Renal cortical epithelial cell (primary cell): ENCODE results near the gene GIPC1. TPM values are rescaled to one million over a fixed set of nuclear protein-coding genes. Genes with fewer than 3 reads are reported as not detected.
A peak's percentile ranks its signal among the peaks of the same experiment; 100 is the strongest.

Source experiments
- DNase-seq: peaks from one replicate; pipeline ENCODE4 v3.0.0-alpha.2; 2011; ENCODE audit warnings: low read depth
- total RNA-seq: library from RNA; depleted of rRNA; stranded (reverse); fragments of >200 nt; gene quantifications from 2 replicates; pipeline ENCODE4 v1.2.3, GENCODE V29; 2014

Gene GIPC1
- total RNA-seq, 1 donor from 2014 or later: 180 TPM

DNA sequence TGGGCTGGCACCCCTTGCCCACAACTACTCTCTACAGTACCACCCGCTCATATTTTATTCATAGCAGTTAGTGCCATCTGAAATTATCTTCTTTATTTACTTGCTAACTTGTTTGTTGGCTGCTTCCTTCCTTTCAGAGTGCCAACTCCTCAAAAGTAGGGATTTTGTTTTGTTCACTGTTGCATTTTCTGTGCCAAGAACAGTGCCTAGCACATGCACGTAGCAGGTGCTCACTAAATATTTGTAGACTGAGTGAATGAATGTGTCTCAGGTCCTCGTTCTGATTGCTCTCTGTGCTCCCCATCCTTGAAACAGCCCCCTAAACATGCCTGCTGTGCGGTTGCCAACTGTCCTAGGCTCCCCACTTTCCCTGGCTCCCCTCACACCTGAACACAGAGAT is 1.5 kb downstream of the GIPC1 start:
- DNase-seq: no peak

DNA sequence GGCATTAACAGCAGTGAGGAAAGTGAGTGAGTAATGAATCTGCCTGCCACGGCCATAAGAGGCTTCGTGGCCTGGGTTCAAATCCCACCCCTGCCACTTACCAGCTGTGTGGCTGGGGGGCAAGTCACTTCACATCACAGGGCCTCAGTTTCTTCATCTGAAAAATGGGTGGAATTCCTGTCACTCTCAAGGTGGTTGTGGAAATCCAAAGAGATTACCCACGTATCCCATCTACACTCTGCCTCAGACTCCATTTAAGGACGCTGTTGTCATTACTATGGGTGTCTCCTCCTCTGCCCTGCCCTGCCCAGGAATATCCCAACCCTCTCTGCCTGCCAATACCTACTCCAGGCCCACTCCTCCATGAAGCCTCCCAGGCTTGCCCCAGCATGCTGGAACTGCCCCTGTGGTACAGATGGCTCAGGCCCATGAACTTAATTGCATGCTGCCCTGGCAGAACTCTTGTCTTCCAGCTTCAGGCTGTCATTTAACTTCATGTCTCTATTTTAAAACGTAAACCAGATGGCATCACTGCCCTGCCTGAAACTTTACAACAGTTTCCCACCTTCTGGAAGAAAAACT is 3.1 kb downstream of the GIPC1 start:
- DNase-seq: no peak

DNA sequence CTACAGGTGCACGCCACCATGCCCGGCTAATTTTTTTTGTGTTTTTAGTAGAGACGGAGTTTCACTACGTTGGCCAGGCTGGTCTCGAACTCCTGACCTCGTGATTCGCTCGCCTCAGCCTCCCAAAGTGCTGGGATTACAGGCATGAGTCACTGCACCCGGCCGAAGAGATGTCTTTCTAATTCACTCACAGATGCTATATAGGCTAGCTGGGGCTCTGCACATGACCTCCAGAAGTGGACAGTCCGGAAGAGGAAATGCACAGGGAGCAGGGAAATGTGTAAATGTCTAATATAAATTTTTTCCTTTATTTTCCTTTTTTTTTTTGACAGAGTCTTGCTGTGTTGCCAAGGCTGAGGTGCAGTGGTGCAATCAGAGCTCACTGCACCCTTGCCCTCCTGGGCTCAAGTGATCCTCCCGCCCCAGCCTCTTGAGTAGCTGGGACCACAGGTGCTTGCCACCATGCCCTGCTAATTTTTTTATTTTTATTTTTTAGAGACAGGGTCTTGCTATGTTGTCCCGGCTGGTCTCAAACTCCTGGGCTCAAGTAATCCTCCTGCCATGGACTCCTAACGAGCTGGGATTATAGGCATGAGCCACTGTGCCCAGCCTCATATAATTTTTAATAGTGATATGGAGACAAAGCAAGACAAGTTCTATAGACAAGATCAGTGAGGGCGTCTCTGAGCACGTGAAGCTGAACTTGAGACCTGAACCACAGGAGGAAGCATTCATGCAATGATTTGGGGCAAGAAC is 8.4 kb downstream of the GIPC1 start:
- DNase-seq: no peak

DNA sequence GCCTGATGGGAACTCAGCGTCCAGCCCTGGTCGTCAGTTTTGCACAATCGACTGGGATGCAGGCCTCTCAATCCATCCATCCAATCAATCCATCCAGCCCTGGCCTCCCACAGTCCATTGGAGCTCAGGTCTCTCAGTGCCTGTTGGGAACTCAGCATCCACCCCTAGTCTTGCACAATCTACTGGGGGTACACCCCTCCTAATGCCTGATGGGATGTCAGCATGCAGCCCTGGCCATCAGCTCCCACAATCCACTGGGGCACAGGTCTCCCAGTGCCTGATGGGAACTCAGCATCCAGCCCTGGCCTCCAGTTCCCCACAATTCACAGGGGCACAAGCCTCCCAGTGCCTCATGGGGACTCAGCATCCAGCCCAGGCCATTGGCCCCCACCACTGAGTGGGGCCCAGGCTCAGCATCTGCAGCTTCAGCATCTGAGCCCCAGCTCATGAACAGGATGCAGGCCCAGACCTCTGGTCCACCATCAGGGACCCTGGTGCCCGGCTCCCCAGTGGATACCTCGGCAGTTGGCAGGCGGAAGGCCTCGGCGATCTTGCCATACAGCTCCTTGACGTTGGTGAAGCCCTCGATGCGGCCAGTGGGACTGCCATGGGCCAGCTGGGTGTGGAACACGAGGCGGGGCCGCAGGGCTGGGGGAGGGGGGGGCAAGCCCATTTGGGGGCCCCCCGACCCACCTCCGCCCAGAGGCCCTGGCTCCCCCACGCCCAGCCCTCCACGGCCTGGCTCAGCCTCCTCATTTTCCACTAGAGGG is 13.6 kb downstream of the GIPC1 start:
- no peak for DNase-seq

DNA sequence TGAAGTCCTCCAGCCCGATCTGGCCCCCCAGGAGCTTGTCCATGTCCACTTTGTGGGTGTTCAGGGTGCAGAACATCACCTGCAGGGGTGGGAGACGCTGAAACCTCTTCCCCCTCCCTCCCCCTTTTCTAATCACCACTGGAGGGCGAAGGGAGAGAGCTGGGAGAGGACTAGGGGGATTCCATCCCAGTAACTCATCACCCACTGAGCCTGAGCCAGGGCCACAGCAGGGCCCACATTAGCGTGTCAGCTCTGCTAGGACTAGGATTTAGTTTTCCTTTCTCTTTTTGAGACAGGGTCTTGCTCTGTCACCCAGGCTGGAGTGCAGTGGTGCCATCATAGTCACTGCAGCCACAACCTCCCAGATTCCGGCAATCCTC is 15.2 kb downstream of the GIPC1 start:
- DNase-seq: no peak

- peak; percentile 26 for DNase-seq
Observed at GRCh38 chr19:14479975-14480699, 15.8 kb downstream of the GIPC1 start.

GRCh38 chr19:14479309-14479974 is 16.5 kb downstream of the GIPC1 start:
- DNase-seq: no peak

- no peak for DNase-seq
Observed at GRCh38 chr19:14478113-14478545, 17.8 kb downstream of the GIPC1 start.

- no peak for DNase-seq
Observed at GRCh38 chr19:14477418-14478112, 18.4 kb downstream of the GIPC1 start.

DNA sequence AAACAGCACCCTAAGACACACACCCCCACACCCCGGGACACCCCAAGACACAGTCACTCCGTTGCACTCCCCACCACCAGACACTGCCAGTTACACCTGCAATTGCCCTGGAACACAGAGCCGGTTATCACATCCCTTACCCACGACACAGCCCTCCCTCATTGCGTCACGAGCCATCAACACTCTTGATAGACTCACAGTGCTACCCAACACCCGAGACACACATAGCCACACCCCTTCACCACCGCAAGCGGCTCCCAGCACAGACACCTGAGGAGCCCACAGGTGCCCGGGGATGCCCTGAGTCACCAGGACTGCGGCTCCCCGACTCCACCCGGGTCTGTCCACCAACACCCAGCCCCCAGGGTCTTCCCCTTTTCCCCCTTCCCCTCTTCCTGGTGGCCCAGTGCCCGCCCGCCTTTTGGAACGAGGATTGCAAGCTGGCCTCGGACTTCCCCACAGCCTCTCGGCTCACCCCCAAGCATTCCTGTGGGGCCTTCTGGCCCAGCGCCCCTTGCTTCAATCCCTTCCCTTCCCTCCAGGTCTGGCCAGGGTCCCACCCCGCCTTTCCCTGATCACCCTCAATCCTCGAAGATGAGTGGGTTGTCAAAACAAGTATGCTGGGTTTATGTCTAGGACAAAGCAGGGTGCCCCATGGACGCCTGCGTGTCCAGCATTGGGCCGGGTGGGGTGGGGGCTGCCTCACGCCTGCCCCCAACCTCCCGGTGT is 19.1 kb downstream of the GIPC1 start:
- peak; percentile 45 for DNase-seq

DNA sequence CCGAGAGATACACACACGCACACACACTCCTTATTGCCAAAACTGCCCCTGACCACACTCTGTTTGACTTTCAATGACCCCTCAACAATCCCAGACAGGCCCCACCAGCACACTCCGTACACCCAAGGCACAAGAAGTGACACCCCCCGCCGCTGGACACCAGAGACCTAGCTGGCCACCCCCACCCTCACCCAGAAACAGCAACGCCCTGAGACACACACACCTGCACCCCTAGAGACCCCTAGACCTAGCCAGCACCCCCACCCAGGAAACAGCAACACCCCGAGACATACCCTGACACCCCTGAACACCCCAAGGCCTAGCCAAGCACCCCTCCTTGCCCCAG is 19.6 kb downstream of the GIPC1 start:
- DNase-seq: no peak

- DNase-seq: peak; percentile 15
Observed at GRCh38 chr19:14475251-14476073, 20.5 kb downstream of the GIPC1 start, which contains the start of gene PTGER1. Gene PTGER1 (minus strand): TSS chr19:14475354. CDS start chr19:14474320, 1,034 bp downstream.

DNA sequence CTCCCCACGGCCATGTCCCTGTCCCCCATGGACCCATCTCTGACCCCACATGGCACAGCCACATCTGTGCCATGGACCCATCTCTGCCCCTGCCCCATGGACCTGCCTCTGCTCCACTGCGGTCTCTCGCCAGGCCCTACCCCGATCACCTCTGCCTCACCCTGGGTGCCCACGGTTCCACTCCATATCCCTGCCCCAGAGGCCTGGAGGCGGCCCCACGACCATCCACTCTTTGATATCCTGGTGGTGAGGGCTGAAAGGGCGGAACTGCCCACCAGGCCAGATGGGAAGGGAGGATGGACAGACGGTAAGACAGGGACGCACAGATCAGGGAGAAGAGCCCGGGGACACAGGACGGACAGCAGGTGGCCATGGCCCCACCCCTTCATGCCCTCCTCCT is 21.1 kb downstream of the GIPC1 start:
- DNase-seq: no peak

DNA sequence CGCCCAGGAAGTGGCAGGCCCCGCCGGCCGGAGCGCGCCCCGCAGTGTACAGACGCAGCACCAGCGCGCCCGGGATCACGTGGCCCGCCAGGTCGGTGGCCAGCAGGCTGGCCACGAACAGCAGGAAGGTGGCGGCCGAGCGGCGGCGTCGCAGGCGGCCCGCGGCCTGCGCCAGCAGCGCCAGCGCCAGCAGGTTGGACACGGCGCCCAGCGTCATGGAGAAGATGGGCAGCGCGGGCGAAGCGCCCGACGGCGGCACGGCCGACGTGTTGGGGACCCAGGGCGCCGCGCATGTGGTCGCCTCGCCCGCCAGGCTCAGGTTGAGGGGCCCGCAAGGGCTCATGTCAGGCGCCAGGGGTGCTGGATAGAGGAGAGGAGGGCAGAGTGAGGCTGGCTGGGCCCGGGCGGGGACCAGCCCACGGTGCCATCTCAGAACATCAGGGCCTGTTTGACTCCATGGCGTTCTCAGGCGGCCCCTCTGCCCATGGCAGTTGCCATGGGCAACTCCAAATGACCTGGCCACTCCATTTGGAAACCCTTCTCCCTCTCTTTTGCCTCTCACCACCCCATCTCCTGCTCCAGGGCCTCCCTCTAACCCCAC is 21.8 kb downstream of the GIPC1 start:
- DNase-seq: no peak

- no peak for DNase-seq
Observed at GRCh38 chr19:14473073-14473977, 22.6 kb downstream of the GIPC1 start.

DNA sequence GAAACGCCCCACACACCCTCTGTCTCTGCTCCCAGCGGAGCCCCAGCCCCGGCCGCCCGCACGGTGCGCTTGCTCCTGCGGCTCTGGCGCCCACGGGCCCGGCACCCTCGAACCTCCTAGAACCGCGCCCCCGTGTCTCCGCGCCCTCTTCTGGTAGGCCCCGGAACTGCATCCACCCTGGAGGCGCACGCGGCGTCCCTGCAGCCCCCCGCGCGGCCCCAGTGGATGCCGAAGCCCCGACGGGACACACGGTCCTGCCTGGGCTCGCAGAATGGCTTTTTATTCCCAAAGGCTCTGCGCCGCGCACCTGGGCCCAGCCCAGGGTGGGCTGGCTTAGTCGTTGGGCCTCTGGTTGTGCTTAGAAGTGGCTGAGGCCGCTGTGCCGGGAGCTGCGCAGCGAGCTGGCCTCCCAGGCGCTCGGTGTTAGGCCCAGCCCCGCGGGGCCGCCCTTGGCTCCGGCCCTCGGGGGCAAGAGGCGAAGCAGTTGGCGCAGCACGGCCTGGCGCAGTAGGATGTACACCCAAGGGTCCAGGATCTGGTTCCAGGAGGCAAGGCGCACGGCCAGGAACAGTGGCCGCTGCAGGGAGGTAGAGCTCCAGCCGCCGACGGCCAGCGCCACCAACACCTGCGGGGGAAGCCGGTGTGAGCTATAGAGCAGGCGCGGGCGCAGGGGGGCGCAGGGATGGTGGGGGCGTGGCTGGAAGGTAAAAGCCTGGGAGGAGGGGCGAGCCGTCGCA is 23.6 kb downstream of the GIPC1 start:
- no peak for DNase-seq
